ENCODE results near the gene DARS1.
"Not testable (repeated sequence)": the region's sequence is repeated elsewhere in the genome, so short reads cannot be mapped to it uniquely, and the experiment has no call there.

The DARS1 gene

DNA sequence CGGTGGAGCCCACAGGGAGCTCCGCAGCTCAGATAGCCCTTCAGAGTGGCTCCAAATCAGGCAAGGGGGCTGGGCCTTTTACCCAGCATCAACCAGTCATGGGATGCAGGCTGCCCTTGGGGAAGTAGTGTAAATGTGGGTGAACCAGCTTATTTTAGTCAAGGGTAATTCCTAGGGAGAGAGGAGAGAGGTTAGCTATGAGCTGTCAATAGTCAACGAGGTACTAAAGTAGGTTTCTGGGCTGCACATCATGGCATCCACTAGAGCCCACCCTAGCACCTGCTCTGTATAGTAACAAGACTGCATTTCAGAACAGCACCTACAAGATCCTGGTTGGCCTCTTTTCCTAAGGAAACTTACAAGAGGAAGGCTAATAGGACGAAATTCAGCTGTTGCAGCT is 99.7 kb downstream of the DARS1 start:
- Histone ChIP-seq H3K27me3 (ENCODE audit: control insufficient read depth, insufficient read depth, low read length) (no peaks in the 10 kb centered on the region), H3K27ac (ENCODE audit: low read depth, low read length) (no peak overlapping the region), H3K36me3 (ENCODE audit: control insufficient read depth, insufficient read depth, low read length) (no peaks in the 10 kb centered on the region), H3K4me3 (ENCODE audit: low read depth, low read length) (no peak overlapping the region), H3K9ac (ENCODE audit: low read depth, low read length) (no peak overlapping the region), H3K9me3 (ENCODE audit: control insufficient read depth, insufficient read depth, low read length) (peaks cover 9% of the 10 kb centered on the region; the same call in 1 of the 2 replicates), H3K4me1 (ENCODE audit: control insufficient read depth, insufficient read depth, low read length) (peaks cover 2% of the 10 kb centered on the region)

DNA sequence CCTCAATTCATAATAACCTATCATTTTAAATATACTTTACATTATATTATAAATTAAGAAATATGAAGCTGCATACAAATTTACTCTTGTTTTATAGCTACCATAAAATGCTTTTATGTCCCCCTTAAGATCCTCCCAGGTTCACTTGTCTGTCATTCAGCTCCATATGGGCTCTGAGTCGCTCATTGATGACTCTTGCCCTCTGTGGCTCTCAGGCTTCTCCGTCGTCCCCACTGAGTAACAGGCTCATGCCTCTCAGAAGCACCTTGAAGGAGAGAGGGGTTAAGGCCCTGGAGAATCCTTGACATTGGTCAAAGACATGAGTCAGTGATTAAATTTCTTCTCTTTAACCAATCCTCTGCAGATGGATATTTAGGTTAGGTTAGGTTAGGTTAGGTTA is 103.0 kb downstream of the DARS1 start:
- H3K27me3 ChIP-seq (ENCODE audit: control insufficient read depth, insufficient read depth, low read length) = no peaks in the 10 kb centered on the region
- H3K36me3 ChIP-seq (ENCODE audit: control insufficient read depth, insufficient read depth, low read length) = no peaks in the 10 kb centered on the region
- no peak overlapping the region for H3K9ac ChIP-seq (ENCODE audit: low read depth, low read length)
- H3K4me3 ChIP-seq (ENCODE audit: low read depth, low read length) = no peak overlapping the region
- H3K4me1 ChIP-seq (ENCODE audit: control insufficient read depth, insufficient read depth, low read length) = no peaks in the 10 kb centered on the region
- H3K9me3 ChIP-seq (ENCODE audit: control insufficient read depth, insufficient read depth, low read length) = no peaks in the 10 kb centered on the region
- no peak overlapping the region for H3K27ac ChIP-seq (ENCODE audit: low read depth, low read length)

DNA sequence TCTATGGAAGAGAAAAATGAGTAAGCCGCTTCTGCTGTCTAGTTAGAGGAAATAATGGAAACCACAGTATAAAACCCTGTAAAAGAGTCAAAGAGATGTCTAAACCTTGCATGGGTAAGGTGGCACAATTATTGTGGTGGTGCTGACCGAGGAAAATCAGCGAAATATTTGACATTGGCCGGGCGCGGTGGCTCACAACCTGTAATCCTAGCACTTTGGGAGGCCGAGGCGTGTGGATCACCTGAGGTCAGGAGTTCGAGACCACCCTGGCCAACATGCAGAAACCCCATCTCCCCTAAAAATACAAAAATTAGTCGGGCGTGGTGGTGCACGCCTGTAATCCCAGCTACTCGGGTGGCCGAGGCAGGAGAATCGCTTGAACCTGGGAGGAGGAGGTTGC is 108.7 kb downstream of the DARS1 start:
- H3K9me3 ChIP-seq (ENCODE audit: control insufficient read depth, insufficient read depth, low read length); H3K27me3 ChIP-seq (ENCODE audit: control insufficient read depth, insufficient read depth, low read length); H3K9ac ChIP-seq (ENCODE audit: low read depth, low read length): not testable (repeated sequence)
- Histone ChIP-seq H3K4me1 (ENCODE audit: control insufficient read depth, insufficient read depth, low read length) (peaks cover 16% of the 10 kb centered on the region), H3K36me3 (ENCODE audit: control insufficient read depth, insufficient read depth, low read length) (peaks cover 15% of the 10 kb centered on the region), H3K27ac (ENCODE audit: low read depth, low read length) (peak overlapping the region; percentile 98), H3K4me3 (ENCODE audit: low read depth, low read length) (peak overlapping the region; percentile 99)

DNA sequence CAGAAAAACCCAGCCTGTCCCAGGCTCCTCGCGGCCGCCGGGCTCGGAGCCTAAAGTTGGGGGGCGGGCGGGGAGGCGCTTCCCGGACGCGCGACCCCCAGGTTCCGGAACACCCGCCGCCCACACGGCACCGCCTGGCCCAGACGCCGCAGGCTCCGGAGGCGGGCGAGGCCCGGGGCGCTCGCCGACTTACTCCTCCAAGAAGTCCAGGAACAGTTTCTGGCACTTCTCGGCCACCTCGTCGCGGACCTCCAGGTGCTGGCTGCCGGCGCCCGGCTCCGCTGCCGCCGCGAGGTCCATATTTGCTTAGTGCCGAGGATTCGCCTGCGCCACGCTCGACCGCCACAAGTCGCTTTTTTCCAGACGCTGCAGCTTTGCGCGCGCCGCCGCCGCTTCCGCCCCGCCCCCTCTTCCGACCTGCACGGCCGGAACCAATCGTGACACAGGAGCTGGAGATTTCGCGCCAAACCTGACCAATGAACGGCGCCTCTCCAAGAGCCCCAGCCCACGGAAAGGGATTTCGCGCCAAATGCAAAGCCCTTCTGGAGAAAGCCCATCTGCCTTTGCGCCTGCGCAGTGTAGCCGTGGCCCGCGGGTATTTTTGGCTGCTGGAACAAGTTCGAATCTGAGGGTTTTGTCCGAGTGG is 109.2 kb downstream of the DARS1 start, which contains the start of gene MCM6:
Gene MCM6 (minus strand): TSS at position 378 of the 646 bp plus-strand sequence. CDS start 78 bp downstream, at position 300.
- Histone ChIP-seq H3K27ac (ENCODE audit: low read depth, low read length) (peak within 1 kb of the TSS; percentile 98), H3K4me3 (ENCODE audit: low read depth, low read length) (peak within 1 kb of the TSS; percentile 99), H3K36me3 (ENCODE audit: control insufficient read depth, insufficient read depth, low read length) (peaks cover 21% of the 10 kb centered on the region), H3K4me1 (ENCODE audit: control insufficient read depth, insufficient read depth, low read length) (peaks cover 16% of the 10 kb centered on the region), H3K9ac (ENCODE audit: low read depth, low read length) (peak within 1 kb of the TSS; percentile 96), H3K9me3 (ENCODE audit: control insufficient read depth, insufficient read depth, low read length) (no peaks in the 10 kb centered on the region), H3K27me3 (ENCODE audit: control insufficient read depth, insufficient read depth, low read length) (no peaks in the 10 kb centered on the region)

DNA sequence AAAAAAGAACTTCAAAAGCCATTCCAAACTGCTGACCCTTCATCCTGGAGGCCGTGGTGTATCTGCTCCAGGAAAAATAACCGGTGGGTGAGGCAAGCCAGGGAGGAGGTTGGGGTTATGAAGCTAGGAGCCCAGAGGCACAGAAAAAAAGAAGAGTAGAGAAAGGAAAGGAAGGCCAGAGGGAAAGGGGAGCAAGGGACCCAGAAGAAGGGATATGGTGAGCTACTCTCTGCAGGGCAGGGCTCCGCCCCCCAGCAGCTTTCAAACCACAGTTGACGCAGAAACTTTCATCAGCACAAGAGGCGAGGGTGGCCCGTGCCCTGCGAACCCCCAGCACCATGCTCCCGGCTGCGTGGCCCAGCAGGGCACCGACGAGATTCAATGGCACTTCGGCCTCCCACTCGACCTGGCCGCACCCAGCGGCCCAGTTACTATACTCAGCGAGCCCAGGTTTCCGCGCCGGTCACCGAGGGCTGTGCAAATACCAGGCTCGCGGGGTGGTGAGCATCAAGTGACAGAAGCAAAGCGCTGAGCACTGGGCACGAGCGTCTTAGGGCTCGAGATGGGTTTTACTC is 109.8 kb downstream of the DARS1 start:
- Histone ChIP-seq H3K4me1 (ENCODE audit: control insufficient read depth, insufficient read depth, low read length) (peaks cover 16% of the 10 kb centered on the region), H3K36me3 (ENCODE audit: control insufficient read depth, insufficient read depth, low read length) (peaks cover 27% of the 10 kb centered on the region), H3K9me3 (ENCODE audit: control insufficient read depth, insufficient read depth, low read length) (no peaks in the 10 kb centered on the region), H3K4me3 (ENCODE audit: low read depth, low read length) (peak overlapping the region; percentile 99), H3K27ac (ENCODE audit: low read depth, low read length) (peak overlapping the region; percentile 98), H3K27me3 (ENCODE audit: control insufficient read depth, insufficient read depth, low read length) (no peaks in the 10 kb centered on the region), H3K9ac (ENCODE audit: low read depth, low read length) (peak overlapping the region; percentile 96)

DNA sequence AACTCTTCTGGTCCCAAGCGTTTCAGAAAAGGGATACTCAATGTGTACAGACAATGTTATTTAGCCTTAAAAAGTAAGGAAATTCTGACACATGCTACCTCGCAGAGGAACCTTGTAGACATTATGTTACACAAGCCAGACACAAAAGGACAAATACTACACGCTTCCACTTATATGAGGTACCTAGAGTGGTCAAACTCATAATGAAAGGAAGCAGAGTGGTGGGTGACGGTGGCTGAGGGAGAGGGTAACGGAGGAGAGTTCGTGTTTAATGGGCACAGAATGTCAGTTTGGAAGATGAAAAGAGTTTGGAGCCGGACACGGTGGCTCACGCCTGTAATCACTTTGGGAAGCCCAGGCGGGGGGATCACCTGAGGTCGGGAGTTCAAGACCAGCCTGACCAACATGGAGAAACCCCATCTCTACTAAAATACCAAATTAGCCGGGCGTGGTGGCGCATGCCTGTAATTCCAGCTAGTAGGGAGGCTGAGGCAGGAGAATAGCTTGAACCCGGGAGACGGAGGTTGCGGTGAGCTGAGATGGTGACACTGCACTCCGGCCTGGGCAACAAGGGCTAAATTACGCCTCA is 110.6 kb downstream of the DARS1 start:
- Histone ChIP-seq H3K4me3 (ENCODE audit: low read depth, low read length) (peak overlapping the region; percentile 99), H3K9me3 (ENCODE audit: control insufficient read depth, insufficient read depth, low read length) (no peaks in the 10 kb centered on the region), H3K9ac (ENCODE audit: low read depth, low read length) (no peak overlapping the region), H3K36me3 (ENCODE audit: control insufficient read depth, insufficient read depth, low read length) (peaks cover 34% of the 10 kb centered on the region), H3K27ac (ENCODE audit: low read depth, low read length) (peak overlapping the region; percentile 50), H3K4me1 (ENCODE audit: control insufficient read depth, insufficient read depth, low read length) (peaks cover 16% of the 10 kb centered on the region), H3K27me3 (ENCODE audit: control insufficient read depth, insufficient read depth, low read length) (no peaks in the 10 kb centered on the region)

DNA sequence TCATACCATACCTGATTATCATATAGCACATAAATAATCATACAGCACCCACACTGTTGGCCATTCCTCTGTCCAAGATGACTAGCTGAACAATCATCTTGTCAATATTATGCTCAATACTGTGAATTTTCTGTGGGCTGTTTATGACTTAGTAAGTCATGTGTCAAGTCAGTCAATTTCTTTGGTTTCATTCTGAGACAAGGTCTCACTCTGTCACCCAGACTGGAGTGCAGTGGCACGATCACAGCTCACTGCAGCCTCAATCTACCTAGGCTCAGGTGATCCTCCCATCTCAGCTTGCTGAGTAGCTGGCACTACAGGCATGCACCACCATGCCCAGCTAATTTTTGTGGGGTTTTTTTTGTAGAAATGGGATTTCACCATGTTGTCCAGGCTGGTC is 114.9 kb downstream of the DARS1 start:
- H3K9me3 ChIP-seq (ENCODE audit: control insufficient read depth, insufficient read depth, low read length) = no peaks in the 10 kb centered on the region
- H3K9ac ChIP-seq (ENCODE audit: low read depth, low read length) = no peak overlapping the region
- no peak overlapping the region for H3K27ac ChIP-seq (ENCODE audit: low read depth, low read length)
- H3K4me1 ChIP-seq (ENCODE audit: control insufficient read depth, insufficient read depth, low read length) = peaks cover 16% of the 10 kb centered on the region
- H3K36me3 ChIP-seq (ENCODE audit: control insufficient read depth, insufficient read depth, low read length) = peaks cover 76% of the 10 kb centered on the region
- H3K4me3 ChIP-seq (ENCODE audit: low read depth, low read length) = no peak overlapping the region
- H3K27me3 ChIP-seq (ENCODE audit: control insufficient read depth, insufficient read depth, low read length) = no peaks in the 10 kb centered on the region

DNA sequence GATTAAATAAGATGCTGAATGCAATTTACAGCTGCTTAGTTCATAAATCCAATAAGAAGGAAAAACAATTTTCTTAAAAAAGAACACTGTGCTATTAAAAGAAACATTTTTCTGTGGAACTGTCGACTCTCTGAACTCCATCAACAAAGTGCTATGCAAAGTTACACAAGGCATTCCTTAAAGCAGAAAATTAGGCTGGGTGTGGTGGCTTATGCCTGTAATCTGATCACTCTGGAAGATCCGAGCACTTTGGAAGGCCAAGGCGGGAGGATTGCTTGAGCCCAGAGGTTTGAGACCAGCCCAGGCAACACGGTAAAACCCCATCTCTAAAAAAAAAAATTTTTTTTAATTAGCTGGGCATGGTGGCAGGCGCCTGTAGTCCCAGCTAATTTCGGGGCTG is 122.2 kb downstream of the DARS1 start:
- peaks cover 92% of the 10 kb centered on the region for H3K36me3 ChIP-seq (ENCODE audit: control insufficient read depth, insufficient read depth, low read length)

DNA sequence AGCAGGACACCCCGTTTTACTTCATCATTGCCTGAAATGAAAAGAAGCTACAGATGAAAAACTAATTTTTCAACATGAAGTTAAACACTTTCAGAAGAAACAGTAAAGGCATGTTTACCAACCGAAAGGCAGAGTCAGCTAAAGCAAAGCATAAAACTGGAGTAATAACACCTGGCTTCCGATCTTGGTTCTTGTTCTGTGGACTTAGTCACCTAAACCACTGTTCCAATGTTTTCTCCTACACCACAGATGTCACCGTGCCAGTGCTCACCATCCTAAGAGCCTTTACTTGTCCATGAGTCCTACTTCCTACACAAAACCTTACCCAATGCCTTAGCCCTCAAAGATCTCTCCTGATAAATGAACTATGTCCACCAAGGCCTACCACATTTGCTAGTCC is 122.7 kb downstream of the DARS1 start:
- Histone ChIP-seq H3K27me3 (ENCODE audit: control insufficient read depth, insufficient read depth, low read length) (no peaks in the 10 kb centered on the region), H3K4me1 (ENCODE audit: control insufficient read depth, insufficient read depth, low read length) (no peaks in the 10 kb centered on the region), H3K9me3 (ENCODE audit: control insufficient read depth, insufficient read depth, low read length) (no peaks in the 10 kb centered on the region)

More for the DNA sequence above, 122.2 kb downstream of the DARS1 start:
- H3K9ac ChIP-seq (ENCODE audit: low read depth, low read length) = no peak overlapping the region
- no peak overlapping the region for H3K4me3 ChIP-seq (ENCODE audit: low read depth, low read length)
- no peak overlapping the region for H3K27ac ChIP-seq (ENCODE audit: low read depth, low read length)
- no peaks in the 10 kb centered on the region for H3K27me3 ChIP-seq (ENCODE audit: control insufficient read depth, insufficient read depth, low read length)
- H3K9me3 ChIP-seq (ENCODE audit: control insufficient read depth, insufficient read depth, low read length) = no peaks in the 10 kb centered on the region
- H3K4me1 ChIP-seq (ENCODE audit: control insufficient read depth, insufficient read depth, low read length) = no peaks in the 10 kb centered on the region

More for the DNA sequence above, 122.7 kb downstream of the DARS1 start:
- Histone ChIP-seq H3K36me3 (ENCODE audit: control insufficient read depth, insufficient read depth, low read length) (peaks cover 92% of the 10 kb centered on the region), H3K4me3 (ENCODE audit: low read depth, low read length) (no peak overlapping the region), H3K9ac (ENCODE audit: low read depth, low read length) (no peak overlapping the region), H3K27ac (ENCODE audit: low read depth, low read length) (no peak overlapping the region)
